CD4-positive, alpha-beta T cell (primary cell): ENCODE results near the gene GRIN2A. TPM values are rescaled to one million over a fixed set of nuclear protein-coding genes. Genes with fewer than 3 reads are reported as not detected.

Experiments
- ATAC-seq: fragments of 200-7000 bp; cut with Tn5 transposase; one replicate; pipeline ENCODE4 v1.10.0; 2022; ENCODE audit warnings: mild to moderate bottlenecking; ENCODE audit not compliant: poor library complexity
- CTCF ChIA-PET: fragments of 350-600 bp; sonication (Branson Sonifier 250); formaldehyde crosslinking; loops from one replicate; lab custom pipeline; 2021; ENCODE audit warnings: antibody characterized with exemption, inconsistent platforms; lab: Charles Lee
- POLR2A ChIA-PET: fragments of 350-600 bp; sonication (Branson Sonifier 250); formaldehyde crosslinking; loops from one replicate; lab custom pipeline; 2021; ENCODE audit warnings: antibody characterized with exemption, inconsistent platforms; lab: Charles Lee
- DNase-seq, 14 experiments: peaks; one replicate each; pipeline ENCODE4 v3.0.0-alpha.2; 2013 to 2020; ENCODE audit warnings: mixed read lengths in 2 of 14
- H3K27ac ChIP-seq, 2 donors: one replicate each; pipeline versions ENCODE4 v1.5.1 to v1.7.0; 2013; ENCODE audit warnings: low read length in 2 of 2, low read depth in 1 of 2, mild to moderate bottlenecking in 1 of 2
- H3K27me3 ChIP-seq, 2 experiments: 1 replicate in 1 of 2; 2 replicates in 1 of 2; pipeline versions ENCODE4 v1.6.1 to v1.7.0; 2013; ENCODE audit warnings: low read length in 2 of 2, control low read depth in 1 of 2, mild to moderate bottlenecking in 1 of 2, moderate library complexity in 1 of 2; ENCODE audit not compliant: insufficient read depth in 2 of 2, control insufficient read depth in 1 of 2
- H3K36me3 ChIP-seq: one replicate; pipeline ENCODE4 v1.6.1; 2013; ENCODE audit warnings: low read length, control low read depth; ENCODE audit not compliant: insufficient read depth
- H3K4me1 ChIP-seq: one replicate; pipeline ENCODE4 v1.6.1; 2013; ENCODE audit warnings: low read length, control low read depth; ENCODE audit not compliant: insufficient read depth
- H3K4me3 ChIP-seq: one replicate; pipeline ENCODE4 v1.5.1; 2013; ENCODE audit warnings: mild to moderate bottlenecking, low read length, moderate library complexity
- H3K9me3 ChIP-seq, 2 experiments: 1 replicate in 1 of 2; 2 replicates in 1 of 2; pipeline versions ENCODE4 v1.6.1 to v1.7.0; 2013; ENCODE audit warnings: low read length in 2 of 2, mild to moderate bottlenecking in 2 of 2, control low read depth in 1 of 2, moderate library complexity in 1 of 2; ENCODE audit not compliant: control insufficient read depth in 1 of 2, insufficient read depth in 1 of 2
- H3K27ac Mint-ChIP-seq: one replicate; pipeline ENCODE4 v1.8.0; 2020; ENCODE audit warnings: mixed read lengths
- H3K27me3 Mint-ChIP-seq: one replicate; pipeline ENCODE4 v1.8.0; 2021; ENCODE audit warnings: mixed read lengths
- H3K36me3 Mint-ChIP-seq: one replicate; pipeline ENCODE4 v1.8.0; 2021; ENCODE audit warnings: low read depth, mixed read lengths
- H3K4me1 Mint-ChIP-seq: one replicate; pipeline ENCODE4 v1.8.0; 2021; ENCODE audit warnings: low read depth, mixed read lengths
- H3K4me3 Mint-ChIP-seq: one replicate; pipeline ENCODE4 v1.8.0; 2020; ENCODE audit warnings: mild to moderate bottlenecking, mixed read lengths
- H3K9me3 Mint-ChIP-seq: one replicate; pipeline ENCODE4 v1.8.0; 2020; ENCODE audit warnings: mixed read lengths
- intact Hi-C, 2 experiments: fragments of 100-400 bp; cut with DNase I in 1 of 2; cut with micrococcal nuclease in 1 of 2; formaldehyde crosslinking; loops; one replicate each; pipeline versions ENCODE4 v1.15.1 to v1.9.0; 2023 to 2025; cut with DNase I, micrococcal nuclease
- total RNA-seq, 174 experiments: library from RNA in 2 of 174; stranded (reverse) in 2 of 174; gene quantifications; one replicate each; pipeline ENCODE4 v1.2.3 and lab custom pipeline; 2021 to 2026
- TF ChIP-seq, protein P1 (sequence below): fragments of 200-600 bp; IDR thresholded peaks from one replicate; pipeline ENCODE4 v1.8.0; 2022; ENCODE audit warnings: antibody characterized with exemption, mild to moderate bottlenecking

The GRIN2A gene
- total RNA-seq, 2 experiments from 2014 or later = not detected

DNA sequence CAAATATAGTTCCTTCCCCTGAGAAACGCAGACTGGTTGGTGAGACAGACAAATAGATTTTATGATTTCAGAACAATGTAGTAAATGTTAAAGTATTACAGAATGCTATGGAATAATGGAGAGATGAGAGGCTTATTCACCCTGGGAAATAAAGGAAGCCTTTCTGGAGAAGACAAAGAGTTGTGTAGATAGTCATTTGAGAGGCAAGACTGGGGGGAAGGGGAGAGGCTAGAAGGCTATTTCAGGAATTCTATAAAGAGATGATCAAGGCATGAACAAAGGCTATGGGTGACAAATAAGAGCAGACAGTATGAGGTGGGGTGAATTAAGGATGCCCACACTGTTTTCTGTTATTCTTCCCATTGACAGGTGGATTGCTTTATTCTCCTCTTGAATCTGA lies 211.4 kb downstream of the GRIN2A start:
- H3K27me3 ChIP-seq = no peaks in the 10 kb centered on the region
- no peak overlapping the region for H3K27ac ChIP-seq
- CTCF ChIA-PET = no interaction called here
- H3K36me3 Mint-ChIP-seq = no peaks in the 10 kb centered on the region
- no peak overlapping the region for H3K4me3 ChIP-seq
- DNase-seq (no peak), ATAC-seq (no peak)
- H3K4me3 Mint-ChIP-seq = no peak overlapping the region
- POLR2A ChIA-PET = no interaction called here
- no peaks in the 10 kb centered on the region for H3K4me1 ChIP-seq
- H3K9me3 ChIP-seq = peaks cover 0 to 10% of the 10 kb centered on the region in 2 experiments
- peaks cover 8% of the 10 kb centered on the region for H3K9me3 Mint-ChIP-seq
- intact Hi-C loops = no loop called here
- H3K27me3 Mint-ChIP-seq = peaks cover 5% of the 10 kb centered on the region
- no peaks in the 10 kb centered on the region for H3K36me3 ChIP-seq
- TF ChIP-seq, protein P1, sequence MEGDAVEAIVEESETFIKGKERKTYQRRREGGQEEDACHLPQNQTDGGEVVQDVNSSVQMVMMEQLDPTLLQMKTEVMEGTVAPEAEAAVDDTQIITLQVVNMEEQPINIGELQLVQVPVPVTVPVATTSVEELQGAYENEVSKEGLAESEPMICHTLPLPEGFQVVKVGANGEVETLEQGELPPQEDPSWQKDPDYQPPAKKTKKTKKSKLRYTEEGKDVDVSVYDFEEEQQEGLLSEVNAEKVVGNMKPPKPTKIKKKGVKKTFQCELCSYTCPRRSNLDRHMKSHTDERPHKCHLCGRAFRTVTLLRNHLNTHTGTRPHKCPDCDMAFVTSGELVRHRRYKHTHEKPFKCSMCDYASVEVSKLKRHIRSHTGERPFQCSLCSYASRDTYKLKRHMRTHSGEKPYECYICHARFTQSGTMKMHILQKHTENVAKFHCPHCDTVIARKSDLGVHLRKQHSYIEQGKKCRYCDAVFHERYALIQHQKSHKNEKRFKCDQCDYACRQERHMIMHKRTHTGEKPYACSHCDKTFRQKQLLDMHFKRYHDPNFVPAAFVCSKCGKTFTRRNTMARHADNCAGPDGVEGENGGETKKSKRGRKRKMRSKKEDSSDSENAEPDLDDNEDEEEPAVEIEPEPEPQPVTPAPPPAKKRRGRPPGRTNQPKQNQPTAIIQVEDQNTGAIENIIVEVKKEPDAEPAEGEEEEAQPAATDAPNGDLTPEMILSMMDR = no peak
- no peaks in the 10 kb centered on the region for H3K4me1 Mint-ChIP-seq
- no peak overlapping the region for H3K27ac Mint-ChIP-seq

DNA sequence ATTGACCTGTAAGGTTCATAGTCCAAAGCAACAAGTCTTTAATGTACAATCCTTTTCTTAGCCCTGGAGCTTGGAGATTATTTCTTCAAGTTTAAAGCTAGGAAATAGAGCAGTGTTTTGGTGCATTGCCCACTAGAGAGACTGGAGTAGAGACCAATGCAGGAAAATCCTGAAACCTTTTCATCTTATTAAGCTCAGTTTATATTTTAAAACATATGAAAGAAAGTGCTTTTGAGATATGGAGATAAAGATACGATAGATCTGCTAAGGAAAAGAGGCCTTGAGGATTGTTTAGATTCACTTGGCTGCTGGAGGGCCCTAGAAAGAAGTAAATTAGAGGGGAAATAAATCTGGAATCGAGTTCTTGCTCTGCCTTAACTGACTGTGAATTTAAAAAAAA lies 212.0 kb downstream of the GRIN2A start:
- no peak overlapping the region for H3K27ac Mint-ChIP-seq
- POLR2A ChIA-PET = no interaction called here
- no peak for ATAC-seq
- no peaks in the 10 kb centered on the region for H3K36me3 Mint-ChIP-seq
- peaks cover 5% of the 10 kb centered on the region for H3K27me3 Mint-ChIP-seq
- H3K4me1 Mint-ChIP-seq = no peaks in the 10 kb centered on the region
- H3K9me3 Mint-ChIP-seq = peaks cover 8% of the 10 kb centered on the region
- no peak for DNase-seq
- Histone ChIP-seq H3K36me3 (no peaks in the 10 kb centered on the region), H3K4me1 (no peaks in the 10 kb centered on the region), H3K4me3 (no peak overlapping the region), H3K27me3 (no peaks in the 10 kb centered on the region), H3K9me3 (peaks cover 0 to 10% of the 10 kb centered on the region in 2 experiments), H3K27ac (no peak overlapping the region)
- intact Hi-C loops = no loop called here
- H3K4me3 Mint-ChIP-seq = no peak overlapping the region
- TF ChIP-seq, protein P1 = no peak
- CTCF ChIA-PET = no interaction called here

DNA sequence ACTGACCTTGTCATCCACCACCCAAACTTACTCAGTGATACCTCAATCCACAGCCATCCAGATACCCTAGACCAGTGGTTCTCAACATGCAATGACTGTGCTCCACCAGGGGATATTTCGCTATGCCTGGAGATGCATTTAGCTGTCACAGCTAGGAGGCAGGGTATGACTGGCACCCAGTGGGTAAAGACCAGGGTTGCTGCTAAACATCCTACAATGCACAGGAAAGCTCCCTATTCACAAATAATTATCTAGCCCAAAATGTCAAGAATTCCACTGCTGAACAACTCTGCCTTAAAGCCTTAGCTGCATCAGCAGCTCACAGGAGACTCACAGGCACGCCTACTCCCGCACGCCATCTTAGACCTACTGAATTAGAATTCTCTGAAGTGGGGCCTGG lies 212.6 kb downstream of the GRIN2A start:
- no peak for DNase-seq
- Mint-ChIP-seq H3K27me3 (peaks cover 5% of the 10 kb centered on the region), H3K36me3 (no peaks in the 10 kb centered on the region), H3K9me3 (peaks cover 8% of the 10 kb centered on the region), H3K4me3 (no peak overlapping the region), H3K4me1 (no peaks in the 10 kb centered on the region), H3K27ac (no peak overlapping the region)
- POLR2A ChIA-PET = no interaction called here
- no peak overlapping the region for H3K4me3 ChIP-seq
- CTCF ChIA-PET = no interaction called here
- no peak overlapping the region for H3K27ac ChIP-seq
- ATAC-seq = no peak
- H3K4me1 ChIP-seq = no peaks in the 10 kb centered on the region
- no peaks in the 10 kb centered on the region for H3K27me3 ChIP-seq
- intact Hi-C loops = no loop called here
- H3K36me3 ChIP-seq = no peaks in the 10 kb centered on the region
- TF ChIP-seq, protein P1 = no peak
- peaks cover 0 to 10% of the 10 kb centered on the region in 2 experiments for H3K9me3 ChIP-seq
